Glomerular visceral epithelial cell (primary cell): ENCODE data around the gene SEC31B.
A peak's percentile ranks its signal among the peaks of the same experiment; 100 is the strongest.

Experiments
- DNase-seq: peaks from one replicate; pipeline ENCODE4 v3.0.0-alpha.2; 2016; ENCODE audit errors: extremely low spot score

SEC31B gene

DNA sequence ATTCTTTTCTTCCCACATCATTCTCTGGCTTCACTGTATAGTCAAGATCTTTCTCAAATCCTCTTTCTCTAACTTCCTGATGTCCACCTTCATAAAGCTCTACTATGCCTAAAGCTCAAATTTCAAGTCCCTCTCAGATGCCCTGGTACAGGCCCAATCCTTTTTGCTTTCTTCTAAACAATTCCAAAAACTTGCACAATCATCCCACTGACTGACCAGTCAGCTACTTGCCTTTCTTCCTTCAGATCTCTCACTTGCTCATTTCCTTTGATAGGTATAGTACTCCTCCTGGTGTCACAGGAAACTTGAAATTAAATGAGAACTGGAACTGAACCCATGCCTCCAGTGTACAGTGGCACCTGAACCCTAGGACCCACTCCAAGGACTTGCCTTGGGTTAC is 18.2 kb downstream of the SEC31B start:
- no peak for DNase-seq

DNA sequence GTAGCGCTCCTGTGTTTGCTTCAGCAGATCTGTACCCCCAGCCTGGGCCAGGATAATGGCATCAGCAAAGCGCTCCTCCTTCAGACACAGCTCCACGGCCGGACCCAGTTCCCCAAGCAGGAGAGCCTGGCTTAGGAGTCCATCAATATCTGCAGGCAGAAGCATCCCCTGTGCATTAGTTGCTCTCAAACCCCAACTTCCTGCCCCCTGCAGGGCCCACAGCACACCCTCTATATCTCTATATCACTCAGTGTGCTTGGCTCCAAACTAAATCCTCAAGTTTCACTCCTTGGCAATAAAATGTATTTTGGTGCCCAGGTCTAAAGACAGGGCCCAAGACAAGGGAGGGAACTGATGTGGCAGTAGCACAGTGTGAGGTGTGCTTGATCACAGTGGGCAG is 21.6 kb downstream of the SEC31B start:
- DNase-seq = no peak

DNA sequence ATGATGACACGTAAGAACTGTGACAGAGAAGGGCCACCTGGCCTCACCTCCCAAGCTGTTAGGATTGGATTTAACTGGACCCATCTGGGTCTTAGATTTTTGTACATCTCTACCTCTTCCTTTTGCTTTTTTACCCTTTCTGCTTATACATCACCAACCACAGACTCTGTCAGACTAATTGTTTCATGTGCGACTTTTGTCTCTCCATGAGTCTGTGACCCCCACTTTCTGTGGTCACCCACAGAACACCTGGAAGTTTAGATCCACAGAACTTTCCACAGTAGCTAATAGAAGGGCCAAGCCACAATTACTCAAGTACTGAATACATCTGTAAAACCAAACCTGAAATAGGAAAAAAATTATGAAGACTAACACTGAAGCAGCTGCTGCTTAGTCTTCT is 23.1 kb downstream of the SEC31B start:
- DNase-seq = no peak

DNA sequence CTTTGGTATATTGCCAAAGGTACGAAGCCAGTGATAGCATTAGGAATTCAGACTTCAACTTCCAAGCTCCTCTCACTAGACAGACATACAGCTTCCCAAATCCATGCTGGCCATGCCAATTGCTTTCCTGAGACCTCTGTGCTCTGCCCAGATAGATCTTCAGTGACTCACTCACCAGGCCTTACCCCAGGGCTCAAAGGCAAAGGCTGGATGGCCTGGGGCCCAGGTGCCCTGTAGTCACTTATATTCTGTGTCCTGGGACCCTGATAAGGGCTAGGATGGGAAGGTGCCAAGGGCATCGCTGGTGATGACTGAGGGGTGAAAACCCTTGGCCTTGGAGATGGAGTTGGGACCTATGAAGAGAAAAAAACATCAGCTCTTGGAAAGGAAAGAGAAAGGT is 29.1 kb downstream of the SEC31B start:
- no peak for DNase-seq

GRCh38 chr10:100489396-100489795 is 30.3 kb downstream of the SEC31B start:
- DNase-seq = no peak

DNA sequence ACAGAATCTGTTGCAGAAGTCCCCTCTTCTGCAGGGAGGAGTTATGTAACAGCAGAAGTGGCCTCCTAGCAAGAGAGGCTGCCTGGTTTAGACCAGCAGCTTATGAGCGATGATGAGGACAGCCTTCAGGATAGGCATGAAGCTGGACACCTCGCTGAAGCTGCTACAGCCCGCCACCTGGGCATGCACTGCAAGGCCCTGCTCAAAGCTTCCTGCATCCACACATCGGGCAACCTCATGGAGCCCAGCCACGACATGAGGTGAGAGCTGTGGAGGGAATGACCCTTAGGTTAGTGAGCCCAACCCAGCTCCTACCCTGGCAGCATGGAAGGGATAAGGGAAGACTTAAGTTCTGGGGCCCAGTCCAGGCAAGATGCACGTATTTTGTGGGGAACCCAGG is 32.1 kb downstream of the SEC31B start:
- DNase-seq = no peak

GRCh38 chr10:100485801-100486495 is 33.7 kb downstream of the SEC31B start:
- no peak for DNase-seq

GRCh38 chr10:100485366-100485765 is 34.3 kb downstream of the SEC31B start:
- DNase-seq = no peak

DNA sequence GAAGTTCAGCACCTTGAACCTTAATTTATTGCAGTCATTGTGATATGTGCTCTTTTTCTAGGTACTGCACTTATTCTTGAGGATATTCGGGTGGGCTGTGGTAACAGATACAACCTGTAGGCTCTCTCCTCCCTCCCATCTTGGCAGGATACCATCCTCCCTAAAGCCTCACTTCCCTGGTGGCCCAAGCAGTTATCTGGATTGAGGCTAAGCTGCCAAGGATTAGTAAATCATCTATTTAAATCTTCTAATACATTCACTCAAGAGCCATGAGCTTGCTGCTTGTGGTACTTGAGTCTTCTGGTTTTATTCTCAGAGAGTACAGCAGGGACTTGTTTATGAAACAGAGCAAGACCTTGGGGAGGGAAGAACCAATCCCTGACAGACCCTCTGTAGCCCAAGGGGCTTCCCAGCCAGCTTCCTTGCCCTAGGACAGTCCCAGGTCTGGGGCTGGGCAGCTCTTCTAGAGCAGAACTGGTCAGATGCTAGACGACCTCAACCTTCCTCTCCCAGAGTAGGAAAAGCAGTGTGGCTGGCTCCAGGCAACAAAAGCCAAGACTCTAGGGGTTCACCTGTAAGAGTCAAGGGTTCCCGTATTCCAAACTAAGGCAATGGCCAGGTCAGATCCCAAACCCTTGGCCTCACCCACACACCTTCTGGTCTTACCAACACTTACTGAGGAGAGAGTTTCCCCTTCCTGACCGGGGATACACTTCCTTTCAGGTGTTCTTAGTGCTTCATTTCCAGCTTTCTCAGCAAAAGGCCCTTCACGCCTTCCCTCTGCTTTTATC is 35.6 kb downstream of the SEC31B start:
- DNase-seq = no peak

DNA sequence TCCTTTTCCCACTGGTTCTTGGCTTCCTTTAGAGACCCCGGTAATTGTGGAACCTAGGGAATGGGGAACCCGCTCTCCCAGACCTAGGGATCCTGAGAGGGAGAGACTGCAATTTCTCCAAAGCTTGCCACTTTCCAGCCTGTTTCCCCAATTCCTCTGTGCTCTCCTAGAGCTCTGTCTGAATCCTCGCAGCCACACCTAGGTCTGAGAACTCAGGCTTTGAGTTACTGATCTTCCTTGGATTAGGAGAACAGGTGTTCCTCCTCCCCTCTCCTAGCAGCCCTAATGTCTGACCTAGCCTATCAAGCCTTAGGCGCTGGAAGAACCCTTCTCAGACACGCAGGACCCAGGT is 36.9 kb downstream of the SEC31B start:
- DNase-seq = no peak

GRCh38 chr10:100482181-100482833 is 37.4 kb downstream of the SEC31B start:
- DNase-seq = peak; percentile 70

GRCh38 chr10:100481462-100482081 is 38.1 kb downstream of the SEC31B start:
- peak; percentile 89 for DNase-seq

DNA sequence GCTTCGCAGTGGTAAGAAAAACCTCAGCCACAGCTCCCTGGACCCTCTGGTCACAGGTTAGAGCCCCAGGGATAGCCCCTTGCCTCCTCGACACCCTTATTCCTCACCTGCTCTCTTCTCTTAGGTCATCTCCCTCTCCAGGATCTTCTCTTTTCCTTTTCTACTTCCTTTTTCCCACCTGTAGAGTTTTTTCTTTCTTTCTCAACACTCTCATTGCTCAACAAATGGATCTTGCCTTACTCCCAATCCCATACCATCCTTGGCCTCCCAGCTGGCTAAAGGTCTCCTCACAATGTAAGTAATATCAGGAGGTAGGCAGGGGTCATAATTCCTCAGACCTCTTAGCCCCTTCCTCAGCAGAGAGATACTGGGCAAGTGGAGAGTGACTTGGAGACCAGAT is 39.7 kb downstream of the SEC31B start:
- no peak for DNase-seq

- DNase-seq = no peak
Observed at GRCh38 chr10:100479037-100479436, 40.6 kb downstream of the SEC31B start.

DNA sequence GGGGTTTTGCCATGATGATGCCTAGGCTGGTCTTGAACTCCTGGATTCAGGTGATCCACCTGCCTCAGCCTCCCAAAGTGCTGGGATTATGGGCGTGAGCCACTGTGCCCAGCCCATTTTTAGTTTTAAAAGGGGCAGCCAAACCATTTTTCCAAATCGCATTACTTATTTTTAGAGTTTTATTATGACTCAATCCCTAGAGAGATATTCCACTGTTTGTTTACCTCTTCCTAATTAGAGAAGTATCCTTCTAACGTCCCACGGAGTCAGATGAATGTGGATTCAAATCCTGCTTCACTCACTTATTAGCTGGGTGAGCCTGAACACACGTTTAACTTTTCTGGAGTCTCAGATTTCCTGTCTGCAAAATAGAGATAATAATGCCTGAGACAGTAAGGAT is 41.7 kb downstream of the SEC31B start:
- no peak for DNase-seq

DNA sequence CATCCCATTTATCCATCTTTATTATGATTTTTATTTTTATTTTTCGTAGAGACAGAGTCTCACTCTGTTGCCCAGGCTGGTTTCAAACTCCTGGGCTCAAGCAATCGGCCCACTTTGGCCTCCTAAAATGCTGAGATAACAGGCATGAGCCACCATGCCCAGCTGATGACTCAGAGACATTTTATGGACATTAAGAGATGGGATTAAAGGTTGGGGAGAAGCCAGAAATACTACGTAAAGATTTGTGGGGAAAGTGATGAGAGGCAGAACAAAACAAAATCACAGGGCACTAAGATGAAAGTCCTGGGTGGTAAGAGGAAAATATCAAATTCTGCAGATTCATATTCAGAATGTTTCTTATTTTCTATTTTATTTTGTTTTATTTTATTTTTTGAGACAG is 49.3 kb downstream of the SEC31B start:
- no peak for DNase-seq

DNA sequence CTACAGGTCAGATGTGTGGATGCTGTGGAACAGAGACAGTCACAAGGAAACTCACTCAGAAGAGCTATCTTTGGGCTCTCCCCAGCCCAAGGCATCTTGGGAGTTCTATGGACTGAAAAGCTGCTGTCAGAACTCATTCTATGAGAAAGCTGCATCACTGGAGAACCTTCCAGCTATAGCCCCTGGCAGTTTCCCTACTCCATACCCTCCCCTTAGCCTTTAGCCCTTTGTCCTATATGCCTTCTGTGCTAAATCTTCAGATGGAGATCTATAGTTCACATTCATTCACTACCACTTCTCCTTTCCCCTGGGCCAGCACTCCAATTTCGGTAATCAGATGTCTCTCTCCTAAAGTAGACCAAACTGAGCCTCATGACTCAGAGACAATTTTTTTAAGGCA is 49.9 kb downstream of the SEC31B start:
- DNase-seq = no peak

DNA sequence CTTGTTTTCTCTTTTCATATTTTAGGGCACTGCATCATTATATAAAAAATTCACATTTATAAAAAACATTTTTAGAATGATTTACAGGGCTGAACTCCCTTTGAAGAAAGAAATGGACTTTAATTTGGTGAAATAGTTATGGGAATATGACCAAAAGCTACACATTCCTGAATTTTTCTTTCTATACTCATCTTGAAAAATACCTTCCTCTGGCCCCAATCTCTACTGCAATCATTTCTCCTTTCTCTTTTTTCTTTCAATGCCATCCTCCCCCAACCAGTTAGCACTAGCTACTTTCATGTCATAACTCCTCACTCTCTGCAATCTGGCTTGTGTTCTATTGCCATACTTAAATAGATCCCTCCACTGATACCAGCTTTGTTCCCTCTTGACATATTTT is 50.7 kb downstream of the SEC31B start:
- no peak for DNase-seq

GRCh38 chr10:100468322-100468721 is 51.3 kb downstream of the SEC31B start:
- no peak for DNase-seq

DNA sequence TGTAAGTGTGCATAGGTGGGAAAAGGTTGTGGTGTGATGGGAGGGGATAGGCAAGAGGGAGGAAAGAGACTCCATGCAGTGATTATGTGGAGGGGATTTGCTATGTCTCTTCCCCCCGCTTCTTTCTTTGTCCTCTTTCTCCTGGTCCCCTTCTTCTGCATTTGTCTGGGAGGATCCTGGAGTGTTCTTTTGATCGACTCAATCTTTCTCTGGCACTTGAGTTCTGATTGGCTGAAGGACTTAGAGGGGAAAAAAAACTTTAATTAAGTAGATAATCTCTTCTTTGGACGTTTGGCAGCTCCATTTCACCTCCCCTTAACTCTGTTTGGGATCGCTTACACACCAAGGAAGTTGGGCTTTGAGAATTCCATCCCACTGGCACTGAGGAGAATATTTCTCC is 57.0 kb downstream of the SEC31B start, which contains the start of gene WNT8B:
WNT8B (plus strand) TSS at position 301 of the 400 bp plus-strand sequence. CDS start 160 bp downstream, outside the sequence.
- DNase-seq = no peak

GRCh38 chr10:100448951-100449350 is 70.7 kb downstream of the SEC31B start:
- no peak for DNase-seq

DNA sequence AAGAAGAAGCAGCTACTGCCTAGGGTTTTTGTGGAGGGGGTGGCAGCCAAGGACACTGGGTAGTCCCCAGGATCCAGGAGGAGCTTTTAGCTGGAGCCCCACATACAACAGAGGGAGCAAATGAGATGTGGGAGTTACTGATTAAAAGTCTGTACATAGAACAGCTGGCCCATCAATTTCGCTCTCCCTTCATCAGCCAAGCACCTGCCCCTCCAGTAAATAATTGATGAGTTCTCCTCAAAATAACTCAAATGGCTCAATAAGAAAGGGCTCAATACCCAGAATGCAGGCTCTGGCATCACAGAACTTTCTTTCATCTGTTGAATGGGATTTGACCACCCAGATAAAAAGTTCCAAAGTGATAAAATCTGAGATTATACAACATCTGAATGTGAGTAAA is 72.0 kb downstream of the SEC31B start:
- DNase-seq = no peak
